Heart left ventricle (tissue), 13 donors: ENCODE data around the gene SNAP29.

Experiments used
- CTCF ChIP-seq, 12 donors: fragments of 200-600 bp; sonication (generic) in 4 of 12; IDR thresholded peaks; one replicate each; pipeline versions ENCODE4 v1.5.0 to v1.8.0; 2018 to 2022; ENCODE audit warnings: antibody characterized with exemption in 12 of 12, mild to moderate bottlenecking in 5 of 12
- POLR2A ChIP-seq, 2 donors: fragments of 450-650 bp; IDR thresholded peaks; one replicate each; pipeline ENCODE4 v1.6.1; 2017; ENCODE audit warnings: antibody characterized with exemption in 2 of 2, mild to moderate bottlenecking in 2 of 2, moderate library complexity in 2 of 2
- donor health status: ischemic (EF 13 %, LVEDD 7.1; RV severe dilation, severe dysfunction).
- donor health status: DM: no; HTN: yes; CAD: no.
- donor health status: DM: no; HTN: no; CAD: no.
- donor health status: ischemic (EF 25% LVEDD 6.9; RV normal size, moderate dysfunction).
- donor health status: ischemic (EF 25% LVEDD 5.7; RV mildly dilated, moderate dysfunction).
- donor health status: ischemic (EF 35%, LVEDD 5.7; RV mildly dilated, moderate dysfunction).
- donor health status: nonischemic (EF 11% LVEDD 7.7; RV severe dilation, severe dysfunction).
- donor health status: DM: yes; HTN: yes; CAD: no.
- donor health status: PGD.
- donor health status: ischemic (EF 29% LVEDD 5.4; RV normal size, mild dysfunction).
- donor health status: nonischemic (EF 23%, LVEDD 6.1; RV moderate dilation, normal function).

GRCh38 chr22:20836987-20837823 is 21.6 kb upstream of the SNAP29 start:
- TF ChIP-seq POLR2A (IDR thresholded peaks at IDR 0.05) (no peak), CTCF (IDR thresholded peaks at IDR 0.05) (no peak)
